ENCODE results near the gene PRKCZ. TPM values are rescaled to one million over a fixed set of nuclear protein-coding genes. Genes with fewer than 3 reads are reported as not detected.

PRKCZ gene
- polyA plus RNA-seq, 1 of the 3 experiments (the other 2 are of a cell fraction), result 24.2 TPM

DNA sequence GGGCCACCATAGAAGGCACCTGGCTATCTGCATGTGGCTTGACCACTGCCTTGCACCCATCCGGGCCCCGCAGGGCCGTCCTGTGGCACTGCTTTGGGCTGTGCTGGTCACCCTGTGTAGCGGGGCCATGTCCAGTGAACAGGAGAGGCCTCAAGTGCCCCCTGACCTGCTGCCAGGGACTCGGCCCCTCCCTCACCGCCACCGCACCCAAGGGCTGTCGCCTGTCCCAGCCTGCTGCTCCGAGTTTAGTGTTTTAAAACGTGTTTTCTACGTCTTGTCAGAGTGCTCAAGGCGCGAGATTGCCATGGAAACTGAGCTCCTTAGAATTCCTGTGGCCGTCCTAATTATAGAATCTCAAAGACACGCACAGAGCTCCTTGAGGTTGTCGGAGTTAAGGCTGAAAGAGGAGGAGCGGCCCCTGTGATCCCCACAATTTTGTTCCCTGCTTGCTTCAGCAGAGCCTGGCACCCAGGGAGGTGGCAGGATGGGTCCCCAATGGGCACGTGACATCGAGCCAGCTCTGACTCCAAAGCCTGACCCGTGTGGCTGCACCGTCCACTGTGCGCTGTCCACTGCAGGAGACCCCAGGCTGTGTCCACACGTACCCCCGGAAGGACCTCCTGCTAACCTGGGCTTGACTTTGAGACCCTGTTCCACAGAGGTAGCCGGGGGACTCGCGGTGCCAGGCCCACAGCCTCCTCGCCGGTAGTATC, 78.1 kb downstream of the PRKCZ start:
- no peak overlapping the region for H3K27ac ChIP-seq (ENCODE audit: low read depth in 2 of 2, low read length in 1 of 2)
- H4K20me1 ChIP-seq (ENCODE audit: insufficient read depth), result no peaks in the 10 kb centered on the region
- H3K79me2 ChIP-seq (ENCODE audit: insufficient read depth), result no peaks in the 10 kb centered on the region
- ChIA-PET CTCF (interaction anchor here (0.9 to 3.1 kb wide), 3 partner anchors 11 to 84 kb away, joined by 4 to 14 read pairs (median 11); no protein-coding TSS in a partner anchor), POLR2A (no interaction called here)
- H3F3A ChIP-seq (replicated peaks; ENCODE audit: insufficient read depth), result peaks cover 5% of the 10 kb centered on the region
- H3K9ac ChIP-seq, result no peak overlapping the region
- no peak for DNase-seq
- WGBS (ENCODE audit: low lambda C conversion rate), result 93% methylated on average over 19 of the region's 29 CpGs
- no peak overlapping the region for H3K4me3 ChIP-seq (ENCODE audit: low read depth in 2 of 2, low read length in 1 of 2)
- TF ChIP-seq CHD2 (IDR thresholded peaks at IDR 0.05; ENCODE audit: low read length, partially characterized antibody), result no peak
- TF ChIP-seq RFX5 (IDR thresholded peaks at IDR 0.05; ENCODE audit: low read length), result no peak
- TF ChIP-seq, protein P1, sequence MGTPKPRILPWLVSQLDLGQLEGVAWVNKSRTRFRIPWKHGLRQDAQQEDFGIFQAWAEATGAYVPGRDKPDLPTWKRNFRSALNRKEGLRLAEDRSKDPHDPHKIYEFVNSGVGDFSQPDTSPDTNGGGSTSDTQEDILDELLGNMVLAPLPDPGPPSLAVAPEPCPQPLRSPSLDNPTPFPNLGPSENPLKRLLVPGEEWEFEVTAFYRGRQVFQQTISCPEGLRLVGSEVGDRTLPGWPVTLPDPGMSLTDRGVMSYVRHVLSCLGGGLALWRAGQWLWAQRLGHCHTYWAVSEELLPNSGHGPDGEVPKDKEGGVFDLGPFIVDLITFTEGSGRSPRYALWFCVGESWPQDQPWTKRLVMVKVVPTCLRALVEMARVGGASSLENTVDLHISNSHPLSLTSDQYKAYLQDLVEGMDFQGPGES (IDR thresholded peaks at IDR 0.05; ENCODE audit: low read depth, low read length), result no peak
- no peak for TF ChIP-seq EZH2phosphoT487 (IDR thresholded peaks at IDR 0.05; ENCODE audit: borderline replicate concordance, low read depth)
- no peak for TF ChIP-seq ZBTB33 (IDR thresholded peaks at IDR 0.05; ENCODE audit: borderline replicate concordance, low read depth)
- no peak for TF ChIP-seq RAD21 (IDR thresholded peaks at IDR 0.05; ENCODE audit: low read length)
- TF ChIP-seq NFIC (IDR thresholded peaks at IDR 0.05; ENCODE audit: borderline replicate concordance), result no peak
- TF ChIP-seq JUND (IDR thresholded peaks at IDR 0.05), result no peak
- TF ChIP-seq, protein P2, sequence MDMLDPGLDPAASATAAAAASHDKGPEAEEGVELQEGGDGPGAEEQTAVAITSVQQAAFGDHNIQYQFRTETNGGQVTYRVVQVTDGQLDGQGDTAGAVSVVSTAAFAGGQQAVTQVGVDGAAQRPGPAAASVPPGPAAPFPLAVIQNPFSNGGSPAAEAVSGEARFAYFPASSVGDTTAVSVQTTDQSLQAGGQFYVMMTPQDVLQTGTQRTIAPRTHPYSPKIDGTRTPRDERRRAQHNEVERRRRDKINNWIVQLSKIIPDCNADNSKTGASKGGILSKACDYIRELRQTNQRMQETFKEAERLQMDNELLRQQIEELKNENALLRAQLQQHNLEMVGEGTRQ (IDR thresholded peaks at IDR 0.05; ENCODE audit: borderline replicate concordance, low read depth, low read length), result no peak
- TF ChIP-seq NRF1 (IDR thresholded peaks at IDR 0.05; ENCODE audit: low read depth, low read length), result no peak
- TF ChIP-seq FOXM1 (IDR thresholded peaks at IDR 0.05; ENCODE audit: low read depth), result no peak
- no peak for TF ChIP-seq USF1 (IDR thresholded peaks at IDR 0.05; ENCODE audit: borderline replicate concordance, low read depth)
- TF ChIP-seq, protein P3, sequence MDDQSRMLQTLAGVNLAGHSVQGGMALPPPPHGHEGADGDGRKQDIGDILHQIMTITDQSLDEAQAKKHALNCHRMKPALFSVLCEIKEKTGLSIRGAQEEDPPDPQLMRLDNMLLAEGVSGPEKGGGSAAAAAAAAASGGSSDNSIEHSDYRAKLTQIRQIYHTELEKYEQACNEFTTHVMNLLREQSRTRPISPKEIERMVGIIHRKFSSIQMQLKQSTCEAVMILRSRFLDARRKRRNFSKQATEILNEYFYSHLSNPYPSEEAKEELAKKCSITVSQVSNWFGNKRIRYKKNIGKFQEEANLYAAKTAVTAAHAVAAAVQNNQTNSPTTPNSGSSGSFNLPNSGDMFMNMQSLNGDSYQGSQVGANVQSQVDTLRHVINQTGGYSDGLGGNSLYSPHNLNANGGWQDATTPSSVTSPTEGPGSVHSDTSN (IDR thresholded peaks at IDR 0.05), result no peak
- no peak for TF ChIP-seq TAF1 (IDR thresholded peaks at IDR 0.05; ENCODE audit: borderline replicate concordance, low read depth, low read length)
- TF ChIP-seq, protein P4, sequence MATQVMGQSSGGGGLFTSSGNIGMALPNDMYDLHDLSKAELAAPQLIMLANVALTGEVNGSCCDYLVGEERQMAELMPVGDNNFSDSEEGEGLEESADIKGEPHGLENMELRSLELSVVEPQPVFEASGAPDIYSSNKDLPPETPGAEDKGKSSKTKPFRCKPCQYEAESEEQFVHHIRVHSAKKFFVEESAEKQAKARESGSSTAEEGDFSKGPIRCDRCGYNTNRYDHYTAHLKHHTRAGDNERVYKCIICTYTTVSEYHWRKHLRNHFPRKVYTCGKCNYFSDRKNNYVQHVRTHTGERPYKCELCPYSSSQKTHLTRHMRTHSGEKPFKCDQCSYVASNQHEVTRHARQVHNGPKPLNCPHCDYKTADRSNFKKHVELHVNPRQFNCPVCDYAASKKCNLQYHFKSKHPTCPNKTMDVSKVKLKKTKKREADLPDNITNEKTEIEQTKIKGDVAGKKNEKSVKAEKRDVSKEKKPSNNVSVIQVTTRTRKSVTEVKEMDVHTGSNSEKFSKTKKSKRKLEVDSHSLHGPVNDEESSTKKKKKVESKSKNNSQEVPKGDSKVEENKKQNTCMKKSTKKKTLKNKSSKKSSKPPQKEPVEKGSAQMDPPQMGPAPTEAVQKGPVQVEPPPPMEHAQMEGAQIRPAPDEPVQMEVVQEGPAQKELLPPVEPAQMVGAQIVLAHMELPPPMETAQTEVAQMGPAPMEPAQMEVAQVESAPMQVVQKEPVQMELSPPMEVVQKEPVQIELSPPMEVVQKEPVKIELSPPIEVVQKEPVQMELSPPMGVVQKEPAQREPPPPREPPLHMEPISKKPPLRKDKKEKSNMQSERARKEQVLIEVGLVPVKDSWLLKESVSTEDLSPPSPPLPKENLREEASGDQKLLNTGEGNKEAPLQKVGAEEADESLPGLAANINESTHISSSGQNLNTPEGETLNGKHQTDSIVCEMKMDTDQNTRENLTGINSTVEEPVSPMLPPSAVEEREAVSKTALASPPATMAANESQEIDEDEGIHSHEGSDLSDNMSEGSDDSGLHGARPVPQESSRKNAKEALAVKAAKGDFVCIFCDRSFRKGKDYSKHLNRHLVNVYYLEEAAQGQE (IDR thresholded peaks at IDR 0.05; ENCODE audit: low read depth, low read length), result no peak
- TF ChIP-seq GABPA (IDR thresholded peaks at IDR 0.05; ENCODE audit: low read depth), result no peak
- TF ChIP-seq TEAD4 (IDR thresholded peaks at IDR 0.05; ENCODE audit: borderline replicate concordance, insufficient read depth), result no peak
- H3K4me1 ChIP-seq (ENCODE audit: control insufficient read depth in 1 of 2, insufficient read depth in 2 of 2, low read depth in 1 of 2, low read length in 1 of 2), result peaks cover 0 to 10% of the 10 kb centered on the region in 2 experiments; a peak in 2 of 4 replicates
- H2AFZ ChIP-seq (ENCODE audit: low read depth), result no peak overlapping the region
- H3K9me3 ChIP-seq, result no peaks in the 10 kb centered on the region
- no peaks in the 10 kb centered on the region for H3K9me2 ChIP-seq
- no peaks in the 10 kb centered on the region for H3K36me3 ChIP-seq (replicated peaks in 1 of 2; ENCODE audit: control insufficient read depth in 1 of 2, insufficient read depth in 2 of 2, low read length in 1 of 2)
- H3K4me2 ChIP-seq, result no peak overlapping the region
- no peaks in the 10 kb centered on the region for H3K27me3 ChIP-seq (ENCODE audit: insufficient read depth)

Data from SK-N-SH (cell line).